GM21390 (cell line): ENCODE data around the gene SYNE1.
A peak's percentile ranks its signal among the peaks of the same experiment; 100 is the strongest.
"Not testable (repeated sequence)": the region's sequence is repeated elsewhere in the genome, so short reads cannot be mapped to it uniquely, and the experiment has no call there.

Source experiments
- ATAC-seq: cut with Tn5 transposase; IDR thresholded peaks from one replicate; pipeline ENCODE4 v1.9.1; 2021; ENCODE audit not compliant: unreplicated experiment

Gene SYNE1

GRCh38 chr6:152435816-152436215 is 201.3 kb downstream of the SYNE1 start:
- ATAC-seq: no peak

GRCh38 chr6:152432758-152433157 is 204.4 kb downstream of the SYNE1 start:
- ATAC-seq: no peak

GRCh38 chr6:152428126-152428525 is 209.0 kb downstream of the SYNE1 start:
- no peak for ATAC-seq

- ATAC-seq: no peak
Measured at GRCh38 chr6:152426276-152426675, 210.9 kb downstream of the SYNE1 start.

GRCh38 chr6:152423216-152424103 is 213.7 kb downstream of the SYNE1 start:
- peak; percentile 51 for ATAC-seq

GRCh38 chr6:152421496-152421895 is 215.7 kb downstream of the SYNE1 start:
- ATAC-seq: not testable (repeated sequence)

- ATAC-seq: no peak
Measured at GRCh38 chr6:152420696-152421095, 216.5 kb downstream of the SYNE1 start.

DNA sequence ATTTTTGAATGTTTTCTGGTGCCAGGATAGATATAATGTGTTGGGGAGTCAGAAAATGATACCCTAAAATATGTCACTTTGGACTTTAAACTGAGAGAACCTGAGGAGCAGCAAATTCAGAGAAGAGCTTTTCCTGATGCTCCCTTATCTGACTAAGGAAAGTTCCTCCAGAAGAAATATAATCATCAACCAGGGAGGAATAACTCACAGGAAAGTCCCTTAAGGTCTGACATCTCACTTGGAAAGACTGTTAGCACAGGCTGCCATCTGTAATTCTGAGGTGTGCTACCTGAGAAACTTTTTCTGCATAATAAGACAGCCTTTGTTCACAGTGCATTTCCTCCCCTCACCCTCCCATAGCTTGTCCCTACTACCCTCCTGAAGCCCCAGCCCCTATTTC is 218.6 kb downstream of the SYNE1 start:
- ATAC-seq: no peak

- no peak for ATAC-seq
Measured at GRCh38 chr6:152416652-152417051, 220.5 kb downstream of the SYNE1 start.

- ATAC-seq: no peak
Measured at GRCh38 chr6:152404936-152405595, 232.1 kb downstream of the SYNE1 start.

- ATAC-seq: no peak
Measured at GRCh38 chr6:152404086-152404857, 232.9 kb downstream of the SYNE1 start.

GRCh38 chr6:152402791-152403190 is 234.4 kb downstream of the SYNE1 start:
- ATAC-seq: no peak

GRCh38 chr6:152401978-152402377 is 235.2 kb downstream of the SYNE1 start:
- no peak for ATAC-seq

DNA sequence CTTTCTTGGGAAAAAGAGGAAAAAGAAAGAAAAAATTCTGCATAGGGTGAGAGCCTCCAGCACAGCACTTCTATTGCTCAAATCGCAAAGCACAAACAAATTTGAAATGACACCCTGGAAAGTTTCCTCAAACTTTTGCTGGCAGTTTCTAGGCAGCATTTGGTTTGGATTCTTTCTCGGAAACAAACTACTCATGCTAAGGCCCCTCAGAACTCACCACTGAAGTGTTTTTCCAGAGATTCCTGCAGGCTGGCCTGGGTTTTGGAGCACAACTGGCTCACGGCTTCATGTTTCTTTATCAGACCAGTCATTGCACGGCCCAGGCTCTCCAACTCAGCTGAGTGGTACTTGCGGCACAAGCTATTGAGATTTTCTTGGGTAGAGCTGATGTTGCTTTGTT is 237.8 kb downstream of the SYNE1 start:
- ATAC-seq: no peak

DNA sequence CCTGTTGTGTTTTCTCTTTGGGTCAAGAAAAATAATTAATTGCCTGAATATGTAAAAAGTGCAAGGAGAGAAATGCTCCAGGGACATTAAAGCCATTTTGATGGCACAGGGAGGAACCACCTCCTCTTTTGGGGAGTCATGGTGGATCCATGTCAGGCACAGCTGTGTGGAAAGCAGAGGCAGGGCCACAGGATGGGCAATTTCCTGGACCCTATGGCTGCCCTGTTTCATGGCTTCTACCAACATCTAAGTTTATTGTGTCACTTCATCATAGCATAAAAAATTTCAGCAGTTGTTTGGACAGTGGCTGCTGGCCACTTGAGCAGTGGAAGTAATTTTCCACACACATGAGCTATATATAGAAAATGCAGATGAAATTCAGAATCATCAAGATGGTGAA is 238.2 kb downstream of the SYNE1 start:
- no peak for ATAC-seq

DNA sequence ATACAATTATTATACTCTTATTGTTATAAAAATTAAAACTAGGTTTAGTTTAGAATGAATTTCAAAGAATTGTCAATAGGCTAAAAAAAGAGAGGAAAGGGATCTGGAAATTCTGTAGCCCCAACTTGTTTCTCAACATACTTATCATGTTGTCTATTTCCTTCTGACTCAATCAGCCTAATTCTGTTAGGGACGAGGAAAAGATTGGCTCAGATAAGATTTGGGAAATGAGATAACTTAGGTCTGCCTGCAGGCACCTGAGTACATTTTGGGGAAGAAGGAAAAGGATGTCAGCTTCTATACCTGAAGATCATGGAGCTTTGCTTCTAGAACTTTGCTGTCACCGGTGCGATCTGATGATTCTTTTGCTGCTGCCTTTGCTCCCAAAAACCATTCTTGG is 238.8 kb downstream of the SYNE1 start:
- no peak for ATAC-seq

DNA sequence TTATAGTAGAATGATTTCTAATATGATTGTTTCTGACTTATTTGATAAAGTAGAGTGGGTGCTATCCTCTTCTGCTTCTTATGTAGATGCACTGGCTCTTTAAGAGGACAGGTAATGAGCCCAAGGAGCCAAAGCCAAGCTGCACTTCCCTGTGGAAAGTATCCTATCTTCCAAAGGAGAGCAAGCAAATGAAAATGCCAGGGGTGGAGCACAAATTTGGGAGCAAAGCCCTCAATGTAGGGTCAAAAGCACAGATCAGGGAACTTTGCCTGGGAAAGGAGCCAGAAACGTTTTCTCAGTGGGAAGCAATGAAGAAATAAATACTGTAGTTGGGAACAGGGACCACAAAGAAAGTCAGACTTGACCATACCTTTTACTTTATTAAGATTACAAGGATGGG is 242.9 kb downstream of the SYNE1 start:
- ATAC-seq: no peak

GRCh38 chr6:152391179-152391880 is 245.8 kb downstream of the SYNE1 start:
- ATAC-seq: no peak

GRCh38 chr6:152387091-152387490 is 250.1 kb downstream of the SYNE1 start:
- no peak for ATAC-seq

DNA sequence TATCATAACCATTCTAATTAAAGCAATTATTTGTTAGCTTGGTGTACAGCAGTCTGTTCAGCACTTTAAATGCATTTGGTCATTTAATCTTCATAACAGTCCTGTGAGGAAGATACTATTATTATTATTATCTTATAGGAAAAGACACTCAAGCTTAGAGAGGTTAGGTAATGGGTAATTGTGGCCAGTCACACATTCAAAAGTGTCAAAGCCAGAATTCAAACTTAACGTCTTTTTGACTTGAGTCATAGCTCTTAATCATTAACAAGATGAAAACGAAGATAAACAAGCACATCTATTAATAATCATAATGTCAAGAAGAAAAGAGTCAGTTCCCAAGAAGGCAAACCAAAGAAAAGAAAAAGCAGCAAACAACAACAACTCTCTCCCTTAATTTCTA is 251.0 kb downstream of the SYNE1 start:
- no peak for ATAC-seq
